HFFc6 (cell line): ENCODE data around the gene CCDC127. TPM values are rescaled to one million over a fixed set of nuclear protein-coding genes. Genes with fewer than 3 reads are reported as not detected.

ENCODE experiments used
- DNase-seq: peaks from one replicate; pipeline ENCODE4 v3.0.0-alpha.2; 2018
- H3K27ac Mint-ChIP-seq: 2 replicates; pipeline ENCODE4 v1.8.0; 2020; ENCODE audit warnings: mild to moderate bottlenecking, mixed read lengths
- H3K27me3 Mint-ChIP-seq: 2 replicates; pipeline ENCODE4 v1.8.0; 2021; ENCODE audit warnings: mild to moderate bottlenecking, moderate library complexity, mixed read lengths; ENCODE audit not compliant: insufficient read depth
- H3K36me3 Mint-ChIP-seq: 2 replicates; pipeline ENCODE4 v1.8.0; 2021; ENCODE audit warnings: low read depth, mixed read lengths
- H3K4me1 Mint-ChIP-seq: 2 replicates; pipeline ENCODE4 v1.8.0; 2020; ENCODE audit warnings: low read depth, mixed read lengths
- H3K4me3 Mint-ChIP-seq: 2 replicates; pipeline ENCODE4 v1.8.0; 2020; ENCODE audit warnings: mild to moderate bottlenecking, moderate library complexity, mixed read lengths
- H3K9me3 Mint-ChIP-seq: 2 replicates; pipeline ENCODE4 v1.8.0; 2020; ENCODE audit warnings: mild to moderate bottlenecking, mixed read lengths
- total RNA-seq, 6 experiments: library from RNA; stranded (reverse); fragmentation: NEBNext Ultra II Directional; extraction: Animal tissue kit (Norgen Biotek cat#: 25700); gene quantifications; 2 replicates in 1 of 6; 3 replicates in 5 of 6; pipeline ENCODE4 v1.2.3, GENCODE V29; 2021
- TF ChIP-seq, protein P1 (sequence below): fragments of 200-600 bp; sonication (generic); IDR thresholded peaks from 2 replicates; pipeline ENCODE4 v1.5.0; 2021; ENCODE audit warnings: antibody characterized with exemption, mild to moderate bottlenecking

CCDC127 gene
- total RNA-seq, 6 experiments from 2014 or later, result 4.5 to 6.6 (median 6.2) TPM

DNA sequence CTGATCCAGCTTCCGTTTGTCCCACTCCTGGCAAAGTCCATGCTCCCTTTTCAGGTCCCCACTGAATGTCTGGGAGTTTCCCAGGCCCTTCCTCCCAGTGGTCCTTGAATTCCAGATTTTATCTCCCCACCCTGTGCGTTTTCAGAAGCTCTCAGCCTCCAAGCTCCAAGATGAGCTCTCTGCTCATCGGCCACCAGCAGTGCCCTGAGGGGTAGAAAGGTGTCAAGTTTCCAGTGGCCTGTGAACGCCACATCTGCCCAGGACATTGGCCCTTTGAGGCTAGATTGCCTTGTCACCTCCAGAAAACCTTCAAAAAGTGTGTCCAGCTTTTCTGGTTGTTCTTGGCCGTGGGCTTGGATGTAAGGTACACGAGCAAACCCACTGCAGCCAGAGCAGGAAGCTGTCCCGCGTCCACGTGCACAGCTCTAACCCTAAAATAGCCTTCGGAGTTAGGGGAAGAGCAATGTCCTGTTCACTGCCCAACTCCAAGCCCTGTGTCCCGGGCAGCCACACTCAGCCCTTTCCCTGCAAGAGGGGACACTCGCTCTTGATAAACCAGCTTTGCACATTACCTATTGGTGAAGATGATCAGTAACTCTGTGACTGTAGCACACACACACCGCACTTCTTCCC lies 37.6 kb downstream of the CCDC127 start:
- peaks cover 12% of the 10 kb centered on the region for H3K4me1 Mint-ChIP-seq
- H3K4me3 Mint-ChIP-seq, result no peak overlapping the region
- no peak overlapping the region for H3K27ac Mint-ChIP-seq
- DNase-seq, result no peak
- H3K27me3 Mint-ChIP-seq, result peaks cover 13% of the 10 kb centered on the region
- no peaks in the 10 kb centered on the region for H3K36me3 Mint-ChIP-seq
- TF ChIP-seq, protein P1, sequence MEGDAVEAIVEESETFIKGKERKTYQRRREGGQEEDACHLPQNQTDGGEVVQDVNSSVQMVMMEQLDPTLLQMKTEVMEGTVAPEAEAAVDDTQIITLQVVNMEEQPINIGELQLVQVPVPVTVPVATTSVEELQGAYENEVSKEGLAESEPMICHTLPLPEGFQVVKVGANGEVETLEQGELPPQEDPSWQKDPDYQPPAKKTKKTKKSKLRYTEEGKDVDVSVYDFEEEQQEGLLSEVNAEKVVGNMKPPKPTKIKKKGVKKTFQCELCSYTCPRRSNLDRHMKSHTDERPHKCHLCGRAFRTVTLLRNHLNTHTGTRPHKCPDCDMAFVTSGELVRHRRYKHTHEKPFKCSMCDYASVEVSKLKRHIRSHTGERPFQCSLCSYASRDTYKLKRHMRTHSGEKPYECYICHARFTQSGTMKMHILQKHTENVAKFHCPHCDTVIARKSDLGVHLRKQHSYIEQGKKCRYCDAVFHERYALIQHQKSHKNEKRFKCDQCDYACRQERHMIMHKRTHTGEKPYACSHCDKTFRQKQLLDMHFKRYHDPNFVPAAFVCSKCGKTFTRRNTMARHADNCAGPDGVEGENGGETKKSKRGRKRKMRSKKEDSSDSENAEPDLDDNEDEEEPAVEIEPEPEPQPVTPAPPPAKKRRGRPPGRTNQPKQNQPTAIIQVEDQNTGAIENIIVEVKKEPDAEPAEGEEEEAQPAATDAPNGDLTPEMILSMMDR, result no peak
- no peaks in the 10 kb centered on the region for H3K9me3 Mint-ChIP-seq

GRCh38 chr5:179401-179800 lies 38.6 kb downstream of the CCDC127 start:
- TF ChIP-seq, protein P1, result no peak
- H3K36me3 Mint-ChIP-seq, result no peaks in the 10 kb centered on the region
- no peak overlapping the region for H3K4me3 Mint-ChIP-seq
- DNase-seq, result no peak
- peaks cover 10% of the 10 kb centered on the region for H3K27me3 Mint-ChIP-seq
- H3K27ac Mint-ChIP-seq, result no peak overlapping the region
- no peaks in the 10 kb centered on the region for H3K9me3 Mint-ChIP-seq
- H3K4me1 Mint-ChIP-seq, result peaks cover 12% of the 10 kb centered on the region

DNA sequence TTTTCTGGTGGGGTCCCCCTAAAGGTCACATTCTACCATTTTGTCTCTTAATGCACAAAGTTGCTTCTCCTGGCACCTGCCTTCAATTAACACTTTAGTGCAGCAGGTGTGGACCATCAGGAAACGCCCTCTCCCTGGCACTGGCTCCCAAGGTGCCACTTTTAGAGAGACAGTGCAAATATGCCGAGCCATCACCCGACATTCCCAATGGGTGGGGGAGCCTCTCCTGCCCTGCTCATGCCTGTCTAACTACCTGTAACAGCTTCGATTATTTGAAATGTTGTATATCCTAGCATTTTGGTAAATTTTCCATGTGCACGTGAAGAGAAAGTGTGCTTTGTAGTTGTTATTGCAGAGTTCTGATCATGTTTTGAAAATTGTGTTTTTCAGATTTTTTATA lies 39.8 kb downstream of the CCDC127 start:
- Mint-ChIP-seq H3K36me3 (no peaks in the 10 kb centered on the region), H3K4me3 (no peak overlapping the region), H3K27me3 (peaks cover 11% of the 10 kb centered on the region), H3K27ac (no peak overlapping the region), H3K9me3 (no peaks in the 10 kb centered on the region), H3K4me1 (peaks cover 7% of the 10 kb centered on the region; the same call in 1 of the 2 replicates)
- TF ChIP-seq, protein P1, result no peak
- DNase-seq, result no peak

DNA sequence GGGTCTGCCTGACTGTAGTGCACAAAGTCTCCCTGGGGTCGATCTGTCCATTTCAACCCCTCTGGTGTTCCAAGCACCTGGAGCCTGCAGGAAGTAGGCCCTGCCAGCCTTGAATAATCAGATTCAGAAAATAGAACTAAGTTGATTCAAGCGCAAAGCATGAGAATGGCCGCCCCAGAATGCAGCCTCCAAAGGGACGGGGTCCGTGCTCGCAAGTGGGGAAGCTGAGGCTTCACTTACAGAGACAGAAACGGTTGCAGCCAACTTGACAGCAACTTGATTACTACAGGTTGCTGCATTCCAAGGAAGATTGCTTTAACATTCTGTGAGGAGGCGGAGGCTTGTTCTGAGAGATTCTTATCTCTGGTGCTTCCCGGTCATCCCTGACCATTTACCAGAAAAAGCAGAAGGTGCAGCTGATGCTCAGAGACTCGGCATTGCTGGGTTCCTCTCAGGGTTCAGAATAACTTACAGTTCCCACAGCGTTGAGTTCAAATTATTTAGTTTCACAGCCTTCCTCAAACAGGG lies 41.6 kb downstream of the CCDC127 start:
- H3K27me3 Mint-ChIP-seq, result peaks cover 11% of the 10 kb centered on the region
- peaks cover 7% of the 10 kb centered on the region; the same call in 1 of the 2 replicates for H3K4me1 Mint-ChIP-seq
- no peak overlapping the region for H3K27ac Mint-ChIP-seq
- no peaks in the 10 kb centered on the region for H3K9me3 Mint-ChIP-seq
- H3K36me3 Mint-ChIP-seq, result no peaks in the 10 kb centered on the region; the same call in 1 of the 2 replicates
- H3K4me3 Mint-ChIP-seq, result no peak overlapping the region
- DNase-seq, result no peak
- TF ChIP-seq, protein P1, result no peak

- Mint-ChIP-seq H3K36me3 (no peaks in the 10 kb centered on the region; the same call in 1 of the 2 replicates), H3K4me1 (peaks cover 9% of the 10 kb centered on the region), H3K27me3 (peaks cover 11% of the 10 kb centered on the region), H3K27ac (no peak overlapping the region), H3K4me3 (no peak overlapping the region), H3K9me3 (no peaks in the 10 kb centered on the region)
- DNase-seq, result no peak
- TF ChIP-seq, protein P1, result no peak
Measured at GRCh38 chr5:174876-175465, 43.0 kb downstream of the CCDC127 start.
